ENCODE measurements around the gene SH3PXD2A. TPM values are rescaled to one million over a fixed set of nuclear protein-coding genes. Genes with fewer than 3 reads are reported as not detected.
"Not testable (repeated sequence)": the region's sequence is repeated elsewhere in the genome, so short reads cannot be mapped to it uniquely, and the experiment has no call there.

Gene SH3PXD2A
- total and polyA plus RNA-seq, 12 donors = 5.7 to 34.5 (median 19.2) TPM

GRCh38 chr10:103761075-103761920 is 94.1 kb downstream of the SH3PXD2A start:
- DNase-seq = no peak
- intact Hi-C loops (cut with DNase I) = no loop called here
- H3K9me3 ChIP-seq (replicated peaks in 1 of 3) = no peaks in the 10 kb centered on the region
- TF ChIP-seq CTCF (IDR thresholded peaks at IDR 0.05) (peak in 1 of 6 experiments; percentile 13), POLR2A (IDR thresholded peaks at IDR 0.05) (no peak)
- no peak overlapping the region for H3K4me3 ChIP-seq
- H3K27ac ChIP-seq = no peak overlapping the region
- H3K36me3 ChIP-seq (replicated peaks in 1 of 2) = no peaks in the 10 kb centered on the region
- 75 to 85% (median 81%) methylated on average over 7 of the region's 7 CpGs for WGBS, 4 donors
- H3K27me3 ChIP-seq = no peaks in the 10 kb centered on the region
- H3K4me1 ChIP-seq (replicated peaks in 1 of 2) = peaks cover 8 to 35% of the 10 kb centered on the region in 2 donors

GRCh38 chr10:103760233-103760632 is 95.1 kb downstream of the SH3PXD2A start:
- peaks cover 8 to 35% of the 10 kb centered on the region in 2 donors for H3K4me1 ChIP-seq (replicated peaks in 1 of 2)

GRCh38 chr10:103759100-103759781 is 96.1 kb downstream of the SH3PXD2A start:
- H3K9me3 ChIP-seq (replicated peaks in 1 of 3) = no peaks in the 10 kb centered on the region
- TF ChIP-seq POLR2A (IDR thresholded peaks at IDR 0.05) = no peak
- peak in 1 of 6 experiments; percentile 8 for TF ChIP-seq CTCF (IDR thresholded peaks at IDR 0.05)
- peaks cover 8 to 34% of the 10 kb centered on the region in 2 donors for H3K4me1 ChIP-seq (replicated peaks in 1 of 2)
- no peaks in the 10 kb centered on the region for H3K27me3 ChIP-seq
- H3K4me3 ChIP-seq = no peak overlapping the region
- peak overlapping the region in 4 of 5 donors; percentile 1 to 85 (median 59) for H3K27ac ChIP-seq
- intact Hi-C loops (cut with DNase I) = no loop called here
- peak in 6 of 7 donors; percentile 36 to 68 (median 51) for DNase-seq
- 52 to 67% (median 62%) methylated on average over 9 to 10 of the region's 10 CpGs for WGBS, 4 donors
- H3K36me3 ChIP-seq (replicated peaks in 1 of 2) = no peaks in the 10 kb centered on the region

More at GRCh38 chr10:103760233-103760632, 95.1 kb downstream of the SH3PXD2A start:
- intact Hi-C loops (cut with DNase I); H3K9me3 ChIP-seq (replicated peaks in 1 of 3); H3K27me3 ChIP-seq; H3K36me3 ChIP-seq (replicated peaks in 1 of 2); H3K4me3 ChIP-seq; DNase-seq: not testable (repeated sequence)
- 94 to 95% (median 94%) methylated on average over 3 of the region's 3 CpGs for WGBS, 4 donors
- peak overlapping the region in 3 of 5 donors; percentile 1 to 85 (median 74) for H3K27ac ChIP-seq

GRCh38 chr10:103758294-103758681 is 97.1 kb downstream of the SH3PXD2A start:
- WGBS, 4 donors = 75 to 89% (median 88%) methylated on average over 2 of the region's 2 CpGs
- no peaks in the 10 kb centered on the region for H3K27me3 ChIP-seq
- H3K27ac ChIP-seq = peak overlapping the region in 3 of 5 donors; percentile 1 to 85 (median 74)

More at GRCh38 chr10:103758294-103758681, 97.1 kb downstream of the SH3PXD2A start:
- Histone ChIP-seq H3K36me3 (replicated peaks in 1 of 2) (no peaks in the 10 kb centered on the region), H3K4me1 (replicated peaks in 1 of 2) (peaks cover 8 to 27% of the 10 kb centered on the region in 2 donors), H3K4me3 (no peak overlapping the region), H3K9me3 (replicated peaks in 1 of 3) (no peaks in the 10 kb centered on the region)
- DNase-seq = no peak
- intact Hi-C loops (cut with DNase I) = no loop called here
- TF ChIP-seq CTCF (IDR thresholded peaks at IDR 0.05) (no peak), POLR2A (IDR thresholded peaks at IDR 0.05) (no peak)

All from adrenal gland (tissue), 12 donors.